Peyer's patch (tissue), 4 donors: Measurements from ENCODE around the gene NEURL1B. TPM values are rescaled to one million over a fixed set of nuclear protein-coding genes. Genes with fewer than 3 reads are reported as not detected.
"Not testable (repeated sequence)": the region's sequence is repeated elsewhere in the genome, so short reads cannot be mapped to it uniquely, and the experiment has no call there.

Experiments used
- DNase-seq, 3 donors: peaks; one replicate each; pipeline ENCODE4 v3.0.0-alpha.2; 2017 to 2019
- H3K27ac ChIP-seq, 4 donors: fragments of 200-600 bp; sonication (generic); one replicate each; pipeline ENCODE4 v1.5.1; 2016 to 2019
- H3K27me3 ChIP-seq, 2 donors: fragments of 200-600 bp; sonication (generic); one replicate each; pipeline ENCODE4 v1.5.1; 2019
- H3K36me3 ChIP-seq, 3 donors: fragments of 200-600 bp; sonication (generic); one replicate each; pipeline ENCODE4 v1.5.1; 2016 to 2019
- H3K4me1 ChIP-seq, 4 donors: fragments of 200-600 bp; sonication (generic); one replicate each; pipeline ENCODE4 v1.5.1; 2016 to 2019
- H3K4me3 ChIP-seq, 4 donors: fragments of 200-600 bp; sonication (generic); 1 replicate in 3 of 4; 2 replicates in 1 of 4; pipeline ENCODE4 v1.5.1; 2016 to 2019; ENCODE audit warnings: mild to moderate bottlenecking in 1 of 4
- H3K9me3 ChIP-seq, 4 donors: fragments of 200-600 bp; sonication (generic); one replicate each; pipeline ENCODE4 v1.5.1; 2016 to 2019; ENCODE audit warnings: mild to moderate bottlenecking in 1 of 4
- POLR2A ChIP-seq, 2 donors: fragments of 450-650 bp; IDR thresholded peaks; one replicate each; pipeline ENCODE4 v1.5.1; 2017; ENCODE audit warnings: antibody characterized with exemption in 2 of 2, mild to moderate bottlenecking in 2 of 2, moderate library complexity in 2 of 2
- total RNA-seq, 4 donors: library from RNA; depleted of rRNA; stranded (reverse); fragments of >200 nt; gene quantifications; one replicate each; pipeline ENCODE4 v1.1.0, GENCODE V29; 2016
- TF ChIP-seq, protein P1 (sequence below), 6 experiments: fragments of 450-650 bp in 4 of 6; fragments of 200-600 bp in 2 of 6; sonication (generic) in 1 of 6; IDR thresholded peaks; one replicate each; pipeline ENCODE4 v1.5.1; 2017 to 2019; ENCODE audit warnings: antibody characterized with exemption in 6 of 6, mild to moderate bottlenecking in 3 of 6, moderate library complexity in 1 of 6

NEURL1B gene
- total RNA-seq, 4 donors from 2014 or later = 38.8 to 97.2 (median 81.0) TPM

DNA sequence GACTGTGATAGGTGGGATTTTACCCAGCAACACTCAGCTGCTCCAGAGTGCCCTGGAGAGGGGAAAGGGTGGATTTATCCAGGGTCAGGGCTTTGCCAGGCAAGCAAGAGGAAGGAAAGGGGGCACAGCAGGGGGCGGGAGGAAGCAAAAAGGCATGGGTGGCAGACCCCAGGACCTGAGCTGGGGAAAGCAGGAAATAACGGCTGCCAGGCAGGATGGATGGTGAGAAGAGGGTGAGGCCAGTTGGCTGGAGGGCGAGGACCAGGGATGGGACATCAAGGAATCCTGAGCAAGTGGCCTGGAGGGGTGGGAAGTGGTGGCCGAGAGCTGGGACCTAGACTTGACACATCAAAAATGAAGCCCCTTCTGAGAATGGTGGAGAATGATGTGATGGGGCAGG is 65.7 kb downstream of the NEURL1B start:
- H3K9me3 ChIP-seq = no peaks in the 10 kb centered on the region
- H3K27ac ChIP-seq = no peak overlapping the region
- TF ChIP-seq POLR2A (IDR thresholded peaks at IDR 0.05) = no peak
- TF ChIP-seq, protein P1, sequence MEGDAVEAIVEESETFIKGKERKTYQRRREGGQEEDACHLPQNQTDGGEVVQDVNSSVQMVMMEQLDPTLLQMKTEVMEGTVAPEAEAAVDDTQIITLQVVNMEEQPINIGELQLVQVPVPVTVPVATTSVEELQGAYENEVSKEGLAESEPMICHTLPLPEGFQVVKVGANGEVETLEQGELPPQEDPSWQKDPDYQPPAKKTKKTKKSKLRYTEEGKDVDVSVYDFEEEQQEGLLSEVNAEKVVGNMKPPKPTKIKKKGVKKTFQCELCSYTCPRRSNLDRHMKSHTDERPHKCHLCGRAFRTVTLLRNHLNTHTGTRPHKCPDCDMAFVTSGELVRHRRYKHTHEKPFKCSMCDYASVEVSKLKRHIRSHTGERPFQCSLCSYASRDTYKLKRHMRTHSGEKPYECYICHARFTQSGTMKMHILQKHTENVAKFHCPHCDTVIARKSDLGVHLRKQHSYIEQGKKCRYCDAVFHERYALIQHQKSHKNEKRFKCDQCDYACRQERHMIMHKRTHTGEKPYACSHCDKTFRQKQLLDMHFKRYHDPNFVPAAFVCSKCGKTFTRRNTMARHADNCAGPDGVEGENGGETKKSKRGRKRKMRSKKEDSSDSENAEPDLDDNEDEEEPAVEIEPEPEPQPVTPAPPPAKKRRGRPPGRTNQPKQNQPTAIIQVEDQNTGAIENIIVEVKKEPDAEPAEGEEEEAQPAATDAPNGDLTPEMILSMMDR (IDR thresholded peaks at IDR 0.05) = no peak
- H3K4me3 ChIP-seq = no peak overlapping the region
- no peaks in the 10 kb centered on the region for H3K4me1 ChIP-seq
- H3K36me3 ChIP-seq = no peaks in the 10 kb centered on the region
- H3K27me3 ChIP-seq = no peaks in the 10 kb centered on the region
- no peak for DNase-seq

DNA sequence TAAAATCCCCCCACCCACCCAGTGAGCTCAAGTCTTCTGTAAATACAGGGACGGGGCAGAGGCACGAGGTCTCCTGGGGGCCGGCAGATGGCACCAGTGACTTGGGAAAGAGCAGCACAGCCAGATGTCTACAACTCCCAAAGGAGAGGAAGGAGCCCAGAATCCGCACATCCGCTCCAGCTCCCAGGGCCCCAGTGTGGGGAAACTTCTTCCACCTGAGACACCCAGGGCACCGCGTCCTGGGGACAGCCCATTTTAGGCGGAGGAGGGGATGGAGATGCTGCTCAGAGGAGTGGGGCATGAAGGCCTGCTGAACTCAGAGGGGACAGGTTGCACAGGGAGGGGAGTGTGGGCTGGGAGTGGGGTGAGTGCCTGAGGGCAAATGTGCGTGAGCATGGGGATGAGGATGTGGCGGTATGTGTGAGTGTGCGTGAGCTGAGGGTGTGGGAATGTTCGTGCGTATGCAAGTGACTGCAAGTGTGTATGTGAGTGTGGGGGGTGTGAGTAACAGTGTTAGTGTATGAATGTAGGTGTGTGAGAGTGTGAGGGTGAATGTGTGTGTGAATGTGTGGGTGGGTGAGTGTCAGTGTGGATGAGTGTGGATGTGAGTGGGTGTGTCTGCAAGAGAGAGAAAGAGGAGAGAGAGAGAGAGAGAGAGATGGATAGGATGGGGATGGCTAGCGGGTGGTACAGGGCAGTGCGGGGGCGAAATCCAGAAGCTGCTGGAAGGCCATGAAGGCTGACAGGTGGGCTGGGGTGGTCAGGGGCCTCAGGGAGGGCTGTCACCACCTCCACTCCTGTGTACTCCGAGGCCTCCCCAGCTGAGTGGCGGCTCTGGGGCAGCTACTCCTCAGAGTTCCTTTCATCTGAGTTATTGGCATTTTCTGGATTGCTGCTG is 66.5 kb downstream of the NEURL1B start:
- H3K27ac ChIP-seq = no peak overlapping the region
- no peaks in the 10 kb centered on the region for H3K36me3 ChIP-seq
- H3K27me3 ChIP-seq = no peaks in the 10 kb centered on the region
- TF ChIP-seq, protein P1 (IDR thresholded peaks at IDR 0.05) = peak in 4 of 6 experiments; percentile 11 to 36 (median 26)
- no peak for TF ChIP-seq POLR2A (IDR thresholded peaks at IDR 0.05)
- DNase-seq = peak in 1 of 3 donors; percentile 53
- no peak overlapping the region for H3K4me3 ChIP-seq
- H3K4me1 ChIP-seq = no peaks in the 10 kb centered on the region
- H3K9me3 ChIP-seq = no peaks in the 10 kb centered on the region

DNA sequence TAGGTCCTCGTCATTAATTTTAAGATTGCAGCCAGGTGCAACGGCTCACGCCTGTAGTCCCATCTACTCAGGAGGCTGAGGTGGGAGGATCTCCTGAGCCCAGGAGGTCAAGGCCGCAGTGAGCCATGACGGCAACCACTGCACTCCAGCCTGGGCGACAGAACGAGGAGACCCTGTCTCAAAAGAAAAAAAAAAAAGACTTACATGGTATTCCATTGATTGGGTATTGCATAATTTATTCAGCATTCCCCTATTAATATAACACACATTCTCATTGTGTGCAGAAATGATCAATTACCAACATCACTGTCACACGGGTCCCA is 67.1 kb downstream of the NEURL1B start:
- H3K36me3 ChIP-seq = no peaks in the 10 kb centered on the region
- TF ChIP-seq POLR2A (IDR thresholded peaks at IDR 0.05) = no peak
- TF ChIP-seq, protein P1 (IDR thresholded peaks at IDR 0.05) = no peak
- H3K27me3 ChIP-seq = no peaks in the 10 kb centered on the region
- no peak overlapping the region for H3K27ac ChIP-seq
- DNase-seq = no peak
- no peaks in the 10 kb centered on the region for H3K4me1 ChIP-seq
- no peak overlapping the region for H3K4me3 ChIP-seq
- H3K9me3 ChIP-seq = no peaks in the 10 kb centered on the region

DNA sequence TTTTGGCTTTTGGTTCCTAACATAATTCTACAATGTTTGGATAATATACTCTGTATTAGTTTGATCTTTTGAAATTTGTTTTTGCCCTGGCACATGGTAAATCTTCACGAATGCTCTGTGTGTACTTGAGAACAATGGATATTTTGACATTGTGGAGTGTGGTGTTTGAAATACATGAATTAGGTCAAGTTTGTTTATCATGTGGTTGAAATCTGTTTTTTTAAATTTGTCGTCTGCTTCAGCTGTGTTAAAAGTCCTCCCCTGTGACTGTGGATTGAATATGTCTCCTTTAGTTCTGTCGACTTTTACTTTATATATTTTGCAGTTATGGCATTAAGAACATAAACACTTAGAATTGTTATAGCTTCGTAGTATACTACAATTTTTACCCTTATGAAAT is 69.6 kb downstream of the NEURL1B start:
- Histone ChIP-seq H3K4me1 (peaks cover 0 to 10% (median 1%) of the 10 kb centered on the region in 4 donors), H3K36me3 (no peaks in the 10 kb centered on the region), H3K4me3 (no peak overlapping the region), H3K27ac (no peak overlapping the region), H3K9me3 (no peaks in the 10 kb centered on the region), H3K27me3 (no peaks in the 10 kb centered on the region)
- TF ChIP-seq, protein P1 (IDR thresholded peaks at IDR 0.05) = no peak
- TF ChIP-seq POLR2A (IDR thresholded peaks at IDR 0.05) = no peak
- no peak for DNase-seq

DNA sequence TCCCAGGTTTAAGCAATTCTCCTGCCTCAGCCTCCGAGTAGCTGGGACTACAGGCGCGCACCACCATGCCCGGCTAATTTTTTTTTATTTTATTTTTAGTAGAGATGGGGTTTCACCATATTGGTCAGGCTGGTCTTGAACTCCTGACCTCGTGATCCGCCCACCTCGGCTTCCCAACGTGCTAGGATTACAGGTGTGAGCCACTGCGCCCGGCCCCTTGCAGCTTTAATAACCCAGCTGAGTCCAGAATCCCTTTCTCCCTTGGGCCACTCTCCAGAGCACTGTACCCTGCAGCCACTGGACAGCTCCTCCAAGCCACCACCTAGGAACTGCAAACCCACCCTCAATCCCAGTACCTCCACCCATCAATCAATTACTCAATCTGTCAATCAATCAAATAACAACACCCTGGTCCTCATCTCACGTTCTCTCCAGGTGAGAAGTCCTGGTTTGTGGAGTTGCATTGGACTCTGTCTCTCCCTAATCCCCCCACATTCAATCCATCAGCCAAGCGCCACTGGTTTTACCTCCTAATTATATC is 70.3 kb downstream of the NEURL1B start:
- not testable (repeated sequence) for DNase-seq, H3K4me3 ChIP-seq, H3K4me1 ChIP-seq, H3K36me3 ChIP-seq, H3K27me3 ChIP-seq, H3K27ac ChIP-seq, H3K9me3 ChIP-seq

DNA sequence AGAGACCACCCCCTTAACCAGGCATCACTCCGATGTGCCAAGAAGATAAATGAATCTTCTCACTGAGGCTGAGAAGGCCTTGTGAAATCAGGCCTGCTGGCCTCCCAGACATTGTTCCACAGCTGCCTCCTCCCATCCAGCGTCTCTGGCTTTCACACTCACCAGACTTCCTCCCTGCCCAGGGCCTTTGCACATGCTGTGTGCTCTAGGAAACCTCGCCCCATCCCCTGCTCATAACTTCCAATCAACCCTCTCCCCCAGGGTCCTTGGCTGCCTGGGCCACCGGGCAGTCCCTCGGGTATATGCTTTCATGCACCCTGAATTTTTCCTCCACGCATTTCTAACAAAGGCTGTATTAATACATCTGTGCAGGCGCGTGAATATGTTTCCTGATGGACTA is 71.5 kb downstream of the NEURL1B start:
- H3K4me3 ChIP-seq = no peak overlapping the region
- DNase-seq = peak in 1 of 3 donors; percentile 39

More for the DNA sequence above, 71.5 kb downstream of the NEURL1B start:
- no peak for TF ChIP-seq POLR2A (IDR thresholded peaks at IDR 0.05)
- TF ChIP-seq, protein P1 (IDR thresholded peaks at IDR 0.05) = no peak
- Histone ChIP-seq H3K9me3 (no peaks in the 10 kb centered on the region), H3K27me3 (no peaks in the 10 kb centered on the region), H3K36me3 (no peaks in the 10 kb centered on the region), H3K27ac (no peak overlapping the region), H3K4me1 (peaks cover 0 to 18% (median 1%) of the 10 kb centered on the region in 4 donors)
